ENCODE data around the gene LAMTOR4.
A peak's percentile ranks its signal among the peaks of the same experiment; 100 is the strongest.

Gene LAMTOR4

DNA sequence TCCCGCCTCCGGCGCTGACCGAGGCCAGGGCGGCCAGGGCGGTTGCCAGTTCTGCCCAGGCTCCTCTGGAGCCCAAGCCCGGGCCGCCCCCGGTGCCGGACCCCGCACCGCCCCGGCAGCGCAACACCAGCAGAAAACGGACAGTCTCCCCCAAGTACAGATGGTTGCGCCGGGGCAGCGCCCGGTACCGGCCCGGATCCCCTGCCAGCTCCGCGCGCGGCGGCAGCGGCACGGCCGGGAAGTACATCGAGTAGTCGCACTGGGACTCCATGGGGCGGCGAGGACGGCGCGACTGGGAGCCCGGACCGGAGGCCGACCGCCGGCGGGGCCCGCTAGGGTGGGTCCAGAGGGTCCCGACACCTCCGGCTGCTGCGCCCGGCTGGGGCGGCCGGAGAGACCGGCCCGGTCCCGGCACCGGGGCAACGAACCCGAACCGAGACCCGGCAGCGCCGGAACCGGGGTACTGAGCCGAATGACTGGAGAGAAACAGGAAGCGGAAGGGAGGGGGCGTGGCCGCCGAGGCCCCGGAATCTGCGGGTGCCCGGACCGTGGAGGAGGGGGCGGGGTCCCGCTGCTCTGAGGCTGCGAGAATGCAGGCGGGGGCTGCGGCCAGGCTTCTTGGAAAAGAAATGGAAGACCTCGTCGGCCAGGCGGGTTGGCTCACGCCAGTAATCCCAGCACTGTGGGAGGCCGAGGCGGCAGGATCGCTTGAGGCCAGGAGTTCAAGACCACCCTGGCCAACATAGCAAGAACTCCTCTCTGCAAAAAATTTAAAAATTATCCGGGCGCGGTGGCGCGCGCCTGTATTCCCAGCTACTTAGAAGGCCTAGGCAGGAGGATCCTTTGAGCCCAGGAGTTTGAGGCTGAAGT is 9.7 kb downstream of the LAMTOR4 start, which contains the start of gene TRAPPC14:
TSS of gene TRAPPC14 (minus strand) at position 495 of the 870 bp plus-strand sequence. CDS start at position 271, 224 bp downstream.
- H3K36me3 ChIP-seq (ENCODE audit: control insufficient read depth in 5 of 5, insufficient read depth in 5 of 5, low read length in 5 of 5) = peaks cover 0 to 34% (median 31%) of the 10 kb centered on the region in 5 donors
- H3K4me3 ChIP-seq (ENCODE audit: low read depth in 1 of 5, low read length in 5 of 5) = peak within 1 kb of the TSS; percentile 67 to 85 (median 74)
- peaks cover 3 to 40% (median 31%) of the 10 kb centered on the region in 5 donors for H3K4me1 ChIP-seq (ENCODE audit: control insufficient read depth in 5 of 5, insufficient read depth in 5 of 5, low read length in 5 of 5)
- H3K27me3 ChIP-seq (ENCODE audit: control insufficient read depth in 5 of 5, insufficient read depth in 4 of 5, low read length in 5 of 5) = no peaks in the 10 kb centered on the region
- no peaks in the 10 kb centered on the region for H3K9me3 ChIP-seq (ENCODE audit: control insufficient read depth in 5 of 5, low read length in 5 of 5)
- H3K9ac ChIP-seq (ENCODE audit: low read length in 5 of 5) = peak within 1 kb of the TSS; percentile 63 to 91 (median 77)
- peak within 1 kb of the TSS; percentile 72 for H3K27ac ChIP-seq (ENCODE audit: low read depth, low read length)

- H3K4me1 ChIP-seq (ENCODE audit: control insufficient read depth in 5 of 5, insufficient read depth in 5 of 5, low read length in 5 of 5) = peaks cover 3 to 35% (median 27%) of the 10 kb centered on the region in 5 donors
- peak overlapping the region in 4 of 5 donors; percentile 73 to 85 (median 77) for H3K4me3 ChIP-seq (ENCODE audit: low read depth in 1 of 5, low read length in 5 of 5)
- H3K27ac ChIP-seq (ENCODE audit: low read depth, low read length) = peak overlapping the region; percentile 72
- no peaks in the 10 kb centered on the region for H3K9me3 ChIP-seq (ENCODE audit: control insufficient read depth in 5 of 5, low read length in 5 of 5)
- H3K36me3 ChIP-seq (ENCODE audit: control insufficient read depth in 5 of 5, insufficient read depth in 5 of 5, low read length in 5 of 5) = peaks cover 0 to 28% (median 24%) of the 10 kb centered on the region in 5 donors
- peak overlapping the region in 3 of 5 donors; percentile 77 to 91 (median 87) for H3K9ac ChIP-seq (ENCODE audit: low read length in 5 of 5)
- H3K27me3 ChIP-seq (ENCODE audit: control insufficient read depth in 5 of 5, insufficient read depth in 4 of 5, low read length in 5 of 5) = no peaks in the 10 kb centered on the region
Observed at GRCh38 chr7:100159099-100159623, 10.4 kb downstream of the LAMTOR4 start.

DNA sequence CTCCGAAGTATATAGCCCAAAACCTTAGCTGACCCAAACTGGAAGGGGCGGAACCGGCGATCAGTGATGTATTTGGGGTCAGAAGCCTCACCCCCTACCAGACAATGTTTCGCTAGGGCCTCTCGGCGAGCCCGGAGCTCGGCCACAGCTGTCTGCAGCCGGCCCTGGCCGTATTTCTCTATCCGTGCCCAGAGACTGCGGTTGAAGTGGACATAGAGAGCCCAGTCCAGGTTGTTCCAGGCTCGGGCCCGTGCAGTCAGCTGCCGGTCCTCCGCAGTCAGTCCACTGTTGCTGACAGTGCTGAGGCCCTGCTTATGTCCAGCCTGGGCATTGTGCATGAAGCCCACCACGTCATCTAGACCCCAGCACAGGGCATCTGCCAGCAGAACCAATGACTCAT is 11.3 kb downstream of the LAMTOR4 start:
- H3K9ac ChIP-seq (ENCODE audit: low read length in 5 of 5) = no peak overlapping the region
- no peaks in the 10 kb centered on the region for H3K9me3 ChIP-seq (ENCODE audit: control insufficient read depth in 5 of 5, low read length in 5 of 5)
- peaks cover 3 to 26% (median 20%) of the 10 kb centered on the region in 5 donors for H3K4me1 ChIP-seq (ENCODE audit: control insufficient read depth in 5 of 5, insufficient read depth in 5 of 5, low read length in 5 of 5)
- H3K4me3 ChIP-seq (ENCODE audit: low read depth in 1 of 5, low read length in 5 of 5) = no peak overlapping the region
- H3K36me3 ChIP-seq (ENCODE audit: control insufficient read depth in 5 of 5, insufficient read depth in 5 of 5, low read length in 5 of 5) = peaks cover 0 to 19% (median 18%) of the 10 kb centered on the region in 5 donors
- H3K27me3 ChIP-seq (ENCODE audit: control insufficient read depth in 5 of 5, insufficient read depth in 4 of 5, low read length in 5 of 5) = no peaks in the 10 kb centered on the region
- H3K27ac ChIP-seq (ENCODE audit: low read depth, low read length) = no peak overlapping the region

GRCh38 chr7:100163006-100163531 is 14.4 kb downstream of the LAMTOR4 start:
- Histone ChIP-seq H3K4me1 (ENCODE audit: control insufficient read depth in 5 of 5, insufficient read depth in 5 of 5, low read length in 5 of 5) (peaks cover 0 to 23% (median 20%) of the 10 kb centered on the region in 5 donors), H3K27me3 (ENCODE audit: control insufficient read depth in 5 of 5, insufficient read depth in 4 of 5, low read length in 5 of 5) (peaks cover 0 to 18% (median 12%) of the 10 kb centered on the region in 5 donors), H3K9ac (ENCODE audit: low read length in 5 of 5) (no peak overlapping the region), H3K27ac (ENCODE audit: low read depth, low read length) (no peak overlapping the region), H3K36me3 (ENCODE audit: control insufficient read depth in 5 of 5, insufficient read depth in 5 of 5, low read length in 5 of 5) (no peaks in the 10 kb centered on the region), H3K9me3 (ENCODE audit: control insufficient read depth in 5 of 5, low read length in 5 of 5) (no peaks in the 10 kb centered on the region), H3K4me3 (ENCODE audit: low read depth in 1 of 5, low read length in 5 of 5) (no peak overlapping the region)

DNA sequence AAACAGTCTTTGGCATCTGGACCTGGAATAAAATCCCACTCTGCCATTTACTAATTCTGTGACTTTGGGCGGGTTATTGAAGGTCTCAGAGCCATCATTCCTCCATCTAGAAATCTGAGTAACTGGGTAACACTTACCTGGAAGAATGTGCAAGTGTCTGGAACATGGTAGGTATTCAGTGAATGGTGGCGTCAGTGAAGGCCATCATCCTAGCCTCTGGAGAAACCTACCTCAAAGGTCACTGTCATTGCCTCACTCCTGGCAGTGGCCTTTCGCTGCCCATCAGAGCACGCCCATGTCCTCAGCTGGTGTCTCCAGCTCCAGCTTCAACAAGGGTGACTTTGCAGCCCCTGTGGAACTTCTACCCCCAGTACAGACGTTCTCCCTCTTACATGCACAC is 15.2 kb downstream of the LAMTOR4 start:
- Histone ChIP-seq H3K36me3 (ENCODE audit: control insufficient read depth in 5 of 5, insufficient read depth in 5 of 5, low read length in 5 of 5) (no peaks in the 10 kb centered on the region), H3K27me3 (ENCODE audit: control insufficient read depth in 5 of 5, insufficient read depth in 4 of 5, low read length in 5 of 5) (peaks cover 0 to 18% (median 15%) of the 10 kb centered on the region in 5 donors), H3K9me3 (ENCODE audit: control insufficient read depth in 5 of 5, low read length in 5 of 5) (no peaks in the 10 kb centered on the region), H3K4me3 (ENCODE audit: low read depth in 1 of 5, low read length in 5 of 5) (no peak overlapping the region), H3K9ac (ENCODE audit: low read length in 5 of 5) (no peak overlapping the region), H3K4me1 (ENCODE audit: control insufficient read depth in 5 of 5, insufficient read depth in 5 of 5, low read length in 5 of 5) (peaks cover 0 to 29% (median 27%) of the 10 kb centered on the region in 5 donors), H3K27ac (ENCODE audit: low read depth, low read length) (no peak overlapping the region)

DNA sequence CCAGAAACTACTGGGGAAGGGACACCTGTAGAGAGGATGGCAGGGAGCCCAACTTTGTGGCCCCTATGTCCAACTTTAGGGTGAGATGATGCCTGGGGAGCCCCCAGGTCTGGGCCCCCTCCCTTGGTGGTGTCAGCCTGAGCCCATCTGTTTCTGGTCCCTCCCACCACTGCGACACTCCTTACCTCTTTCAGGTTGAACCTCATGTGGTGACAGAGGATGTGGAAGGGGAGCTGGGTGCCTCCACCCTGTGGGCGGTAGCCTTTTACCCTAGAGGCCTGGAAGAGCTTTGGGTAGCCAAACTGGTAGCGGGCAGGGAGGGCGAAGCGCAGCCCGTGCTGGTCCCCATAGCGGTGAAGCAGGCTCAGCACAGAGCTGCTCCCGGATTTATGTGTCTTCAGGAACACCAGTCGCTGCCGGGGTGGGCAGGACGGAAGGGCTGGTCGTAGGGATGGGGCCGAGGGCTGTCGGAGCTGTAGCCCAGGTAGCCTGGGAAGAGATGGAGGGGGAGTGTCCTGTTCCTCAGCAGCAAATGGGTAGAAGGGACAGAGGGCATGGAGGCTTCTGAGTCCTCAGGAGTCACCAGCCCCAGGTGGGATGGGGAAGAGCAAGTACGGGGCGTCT is 17.7 kb downstream of the LAMTOR4 start:
- H3K27ac ChIP-seq (ENCODE audit: low read depth, low read length) = no peak overlapping the region
- no peaks in the 10 kb centered on the region for H3K9me3 ChIP-seq (ENCODE audit: control insufficient read depth in 5 of 5, low read length in 5 of 5)
- H3K36me3 ChIP-seq (ENCODE audit: control insufficient read depth in 5 of 5, insufficient read depth in 5 of 5, low read length in 5 of 5) = no peaks in the 10 kb centered on the region
- H3K4me3 ChIP-seq (ENCODE audit: low read depth in 1 of 5, low read length in 5 of 5) = no peak overlapping the region
- peaks cover 3 to 31% (median 20%) of the 10 kb centered on the region in 5 donors for H3K27me3 ChIP-seq (ENCODE audit: control insufficient read depth in 5 of 5, insufficient read depth in 4 of 5, low read length in 5 of 5)
- H3K9ac ChIP-seq (ENCODE audit: low read length in 5 of 5) = no peak overlapping the region
- peaks cover 0 to 30% (median 24%) of the 10 kb centered on the region in 5 donors for H3K4me1 ChIP-seq (ENCODE audit: control insufficient read depth in 5 of 5, insufficient read depth in 5 of 5, low read length in 5 of 5)

DNA sequence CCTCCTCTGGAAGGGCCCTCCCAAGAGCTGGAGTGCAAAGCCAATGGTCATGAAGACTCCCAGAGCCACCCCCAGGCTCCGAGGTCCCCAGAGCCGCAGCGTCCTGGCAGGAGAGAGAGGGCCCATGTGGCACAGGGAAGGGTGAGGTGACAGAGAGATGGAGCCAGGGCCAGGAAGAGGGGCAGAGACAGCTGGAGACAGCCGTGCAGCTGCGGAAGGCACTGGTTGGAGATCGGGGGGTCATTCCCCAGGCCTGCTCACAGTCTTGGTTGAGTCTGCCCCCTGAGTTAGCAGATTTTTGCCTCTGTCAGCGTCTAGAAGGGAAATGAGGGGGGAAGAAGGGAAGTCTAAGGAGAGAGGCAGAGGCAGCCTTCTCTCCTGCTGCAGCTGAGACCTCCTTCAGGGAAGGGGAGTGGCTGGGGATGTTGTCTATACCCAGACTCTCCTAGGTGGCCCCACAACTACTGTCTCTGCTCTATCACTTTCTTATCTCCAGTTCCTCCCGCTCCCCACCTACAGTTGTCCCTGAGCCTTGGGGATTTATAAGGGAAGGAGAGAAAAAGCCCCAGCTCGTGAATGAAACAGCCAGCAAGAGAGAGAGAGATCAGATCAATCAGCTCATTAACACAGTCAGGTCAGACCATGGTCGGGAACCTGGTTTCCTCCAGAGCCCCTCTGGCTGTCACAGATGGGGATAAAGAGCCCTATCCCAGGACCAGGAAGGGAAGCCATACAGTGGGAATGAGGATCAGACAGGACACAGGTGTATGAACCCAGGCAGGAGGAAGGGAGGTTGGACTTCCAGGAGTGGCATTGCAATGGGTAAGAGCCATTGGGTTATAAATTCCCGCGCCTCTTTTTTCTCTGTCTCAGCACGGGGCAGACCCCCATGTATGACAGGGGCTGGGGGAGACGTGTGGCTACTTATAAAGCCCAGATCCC is 18.5 kb downstream of the LAMTOR4 start:
- Histone ChIP-seq H3K27me3 (ENCODE audit: control insufficient read depth in 5 of 5, insufficient read depth in 4 of 5, low read length in 5 of 5) (peaks cover 9 to 37% (median 26%) of the 10 kb centered on the region in 5 donors), H3K9me3 (ENCODE audit: control insufficient read depth in 5 of 5, low read length in 5 of 5) (no peaks in the 10 kb centered on the region), H3K36me3 (ENCODE audit: control insufficient read depth in 5 of 5, insufficient read depth in 5 of 5, low read length in 5 of 5) (no peaks in the 10 kb centered on the region), H3K27ac (ENCODE audit: low read depth, low read length) (no peak overlapping the region), H3K4me1 (ENCODE audit: control insufficient read depth in 5 of 5, insufficient read depth in 5 of 5, low read length in 5 of 5) (peaks cover 0 to 34% (median 24%) of the 10 kb centered on the region in 5 donors), H3K4me3 (ENCODE audit: low read depth in 1 of 5, low read length in 5 of 5) (peak overlapping the region; percentile 23 to 78 (median 69)), H3K9ac (ENCODE audit: low read length in 5 of 5) (peak overlapping the region in 1 of 5 donors; percentile 52)

- H3K27ac ChIP-seq (ENCODE audit: low read depth, low read length) = no peak overlapping the region
- H3K9me3 ChIP-seq (ENCODE audit: control insufficient read depth in 5 of 5, low read length in 5 of 5) = no peaks in the 10 kb centered on the region
- peaks cover 9 to 37% (median 26%) of the 10 kb centered on the region in 5 donors for H3K27me3 ChIP-seq (ENCODE audit: control insufficient read depth in 5 of 5, insufficient read depth in 4 of 5, low read length in 5 of 5)
- peak overlapping the region; percentile 57 to 78 (median 69) for H3K4me3 ChIP-seq (ENCODE audit: low read depth in 1 of 5, low read length in 5 of 5)
- H3K36me3 ChIP-seq (ENCODE audit: control insufficient read depth in 5 of 5, insufficient read depth in 5 of 5, low read length in 5 of 5) = no peaks in the 10 kb centered on the region
- H3K4me1 ChIP-seq (ENCODE audit: control insufficient read depth in 5 of 5, insufficient read depth in 5 of 5, low read length in 5 of 5) = peaks cover 0 to 34% (median 24%) of the 10 kb centered on the region in 5 donors
- H3K9ac ChIP-seq (ENCODE audit: low read length in 5 of 5) = peak overlapping the region; percentile 8 to 70 (median 50)
Observed at GRCh38 chr7:100167912-100168323, 19.2 kb downstream of the LAMTOR4 start.

All from subcutaneous abdominal adipose tissue (tissue), 5 donors.